HG03108 (cell line): Measurements from ENCODE around the gene RSPO3.

ENCODE experiments used
- ATAC-seq: cut with Tn5 transposase; IDR thresholded peaks from one replicate; pipeline ENCODE4 v1.9.1; 2021; ENCODE audit warnings: moderate library complexity; ENCODE audit not compliant: unreplicated experiment

The RSPO3 gene

DNA sequence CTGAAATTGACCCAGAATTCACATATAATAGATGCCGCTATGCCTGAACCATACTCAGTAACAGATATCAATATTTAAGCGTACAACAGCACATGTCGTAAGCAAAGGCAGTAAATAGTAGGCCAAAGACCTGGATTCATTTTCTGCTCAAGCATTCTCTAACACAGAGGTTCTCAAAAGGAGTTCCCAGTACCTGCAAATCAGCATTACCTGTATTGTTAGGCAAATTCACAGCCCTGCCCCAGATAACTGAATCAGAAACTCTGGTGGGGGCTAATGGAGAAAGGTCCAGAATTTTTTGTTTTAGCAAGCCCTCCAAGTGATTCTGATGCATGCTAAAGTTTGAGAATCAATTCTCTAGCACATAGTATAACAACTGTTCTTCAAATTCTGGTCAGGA is 36.0 kb downstream of the RSPO3 start:
- no peak for ATAC-seq

DNA sequence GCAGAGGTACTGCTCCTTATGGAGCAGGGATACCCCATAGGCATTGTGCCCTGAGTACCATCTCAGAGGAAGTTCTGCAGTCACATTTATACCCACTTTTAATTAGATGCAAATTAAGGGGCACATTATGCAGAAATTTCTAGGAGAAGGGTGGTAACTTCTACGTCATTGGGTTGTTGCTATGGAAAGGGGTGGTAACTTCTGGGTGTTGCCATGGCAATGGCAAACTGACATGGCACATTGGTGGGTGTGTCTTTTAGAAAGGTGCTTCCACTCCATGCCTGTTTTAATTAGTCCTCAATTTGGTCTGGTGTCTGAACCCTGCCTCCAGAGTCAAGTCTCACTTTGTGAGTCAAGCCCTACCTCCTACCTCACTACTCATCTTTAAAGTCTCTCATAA is 42.0 kb downstream of the RSPO3 start:
- ATAC-seq = no peak

DNA sequence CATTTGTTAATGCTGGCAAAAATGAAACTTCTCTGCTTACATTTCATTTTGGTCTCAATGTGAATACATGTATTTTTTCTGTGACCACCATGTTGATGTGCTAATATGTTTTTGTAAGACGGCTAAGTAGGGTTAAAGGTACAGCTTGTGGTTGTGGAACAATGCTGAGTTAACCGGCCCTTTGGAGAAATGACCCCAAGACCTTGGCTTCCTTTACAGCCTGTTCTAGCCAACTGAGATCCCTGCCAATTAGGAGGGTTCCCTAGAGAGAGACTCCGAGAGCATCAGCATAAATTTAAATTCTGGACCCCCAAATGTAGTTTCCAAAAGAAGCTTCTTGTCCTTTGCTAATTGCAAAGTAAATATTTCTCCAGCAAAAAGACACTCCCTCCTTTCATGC is 44.4 kb downstream of the RSPO3 start:
- ATAC-seq = no peak

DNA sequence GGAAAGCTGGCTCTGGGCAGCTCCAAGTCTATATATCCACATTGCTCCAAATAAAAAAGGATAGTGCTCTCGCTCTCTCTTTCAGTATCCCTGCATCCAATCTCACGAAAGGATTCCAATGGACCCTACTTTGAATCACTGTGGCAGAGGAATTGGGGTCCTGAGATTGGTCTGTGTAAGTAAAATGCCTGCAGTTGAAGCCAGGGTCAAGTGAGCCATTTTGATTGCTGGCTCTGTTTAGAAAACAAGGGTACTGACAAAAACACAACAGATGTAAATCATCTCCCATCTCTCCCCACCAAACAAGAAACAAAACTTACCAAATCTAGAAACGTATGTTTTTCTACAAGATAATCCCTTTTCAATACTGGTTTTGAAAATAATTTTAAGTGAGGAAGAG is 45.6 kb downstream of the RSPO3 start:
- ATAC-seq = no peak

DNA sequence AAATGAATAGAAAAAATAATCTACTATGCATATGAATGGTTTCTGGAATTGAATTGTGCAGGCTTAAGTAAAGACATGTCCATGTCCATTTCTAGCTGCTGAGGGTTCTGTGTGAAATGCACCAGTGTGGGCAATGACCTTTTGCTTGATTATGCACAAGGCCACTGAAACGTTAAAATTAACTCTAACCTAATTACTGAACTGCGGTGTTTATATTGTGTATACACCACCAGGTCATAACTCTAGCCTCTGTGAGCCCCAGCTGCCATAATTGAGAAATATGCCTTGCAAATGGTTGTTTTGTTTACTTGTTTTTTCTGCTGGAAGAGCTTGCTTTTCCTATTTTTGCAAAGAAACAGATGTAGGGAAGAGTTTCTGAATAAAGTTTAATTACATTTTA is 46.1 kb downstream of the RSPO3 start:
- no peak for ATAC-seq

DNA sequence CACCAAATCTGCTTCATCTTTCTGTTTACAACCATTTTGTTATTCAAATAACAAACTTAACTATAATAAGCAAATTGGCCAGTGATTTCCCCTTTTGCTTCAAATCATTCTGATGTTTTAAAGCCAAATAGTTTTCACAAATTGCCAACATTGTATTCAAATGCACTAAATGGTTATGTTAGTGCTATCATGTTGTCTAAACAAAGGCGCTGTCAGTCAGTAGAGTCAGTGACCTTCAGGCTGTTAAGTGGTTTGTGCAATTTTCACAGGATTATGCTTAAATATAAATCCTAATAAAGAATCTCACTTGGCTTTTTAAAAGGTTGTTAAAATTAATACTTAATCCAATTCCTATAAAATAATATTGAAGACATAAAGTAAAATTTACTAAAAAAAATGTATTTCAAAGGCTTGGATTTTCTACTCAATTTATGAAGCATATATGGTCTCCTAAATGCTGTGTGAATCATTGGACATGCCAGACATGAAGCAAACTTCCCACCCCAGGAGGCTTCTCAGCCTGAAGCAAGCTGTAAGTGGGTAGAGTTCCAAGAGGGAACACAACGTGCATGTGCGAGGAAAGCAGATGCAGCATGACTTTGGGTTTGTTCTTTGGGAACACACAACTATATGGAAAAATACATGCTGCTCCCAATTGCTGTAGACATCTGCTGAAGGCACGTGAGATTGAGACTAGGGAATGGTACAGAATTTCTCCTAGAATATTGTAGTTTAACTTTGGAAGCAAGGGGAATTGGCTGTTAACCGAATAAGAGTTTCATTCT is 54.9 kb downstream of the RSPO3 start:
- no peak for ATAC-seq

DNA sequence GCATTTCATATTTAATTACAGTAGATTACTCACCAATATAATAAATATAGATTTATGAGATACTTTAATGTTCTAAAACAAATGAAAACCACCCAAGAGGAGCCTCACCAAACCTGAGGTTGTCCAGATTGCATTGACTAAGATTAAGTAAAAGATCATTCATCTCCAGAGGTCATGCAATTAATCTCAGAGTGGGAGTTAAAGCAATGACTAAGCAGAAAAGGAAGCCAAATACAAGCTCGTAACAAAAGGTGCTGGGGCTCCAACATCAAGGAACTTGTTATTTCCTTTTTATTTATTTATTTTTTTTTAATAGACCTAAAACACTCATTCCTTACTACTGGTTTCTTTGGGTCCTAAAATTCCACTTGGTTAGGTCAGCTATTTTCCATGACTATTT is 57.7 kb downstream of the RSPO3 start:
- no peak for ATAC-seq

DNA sequence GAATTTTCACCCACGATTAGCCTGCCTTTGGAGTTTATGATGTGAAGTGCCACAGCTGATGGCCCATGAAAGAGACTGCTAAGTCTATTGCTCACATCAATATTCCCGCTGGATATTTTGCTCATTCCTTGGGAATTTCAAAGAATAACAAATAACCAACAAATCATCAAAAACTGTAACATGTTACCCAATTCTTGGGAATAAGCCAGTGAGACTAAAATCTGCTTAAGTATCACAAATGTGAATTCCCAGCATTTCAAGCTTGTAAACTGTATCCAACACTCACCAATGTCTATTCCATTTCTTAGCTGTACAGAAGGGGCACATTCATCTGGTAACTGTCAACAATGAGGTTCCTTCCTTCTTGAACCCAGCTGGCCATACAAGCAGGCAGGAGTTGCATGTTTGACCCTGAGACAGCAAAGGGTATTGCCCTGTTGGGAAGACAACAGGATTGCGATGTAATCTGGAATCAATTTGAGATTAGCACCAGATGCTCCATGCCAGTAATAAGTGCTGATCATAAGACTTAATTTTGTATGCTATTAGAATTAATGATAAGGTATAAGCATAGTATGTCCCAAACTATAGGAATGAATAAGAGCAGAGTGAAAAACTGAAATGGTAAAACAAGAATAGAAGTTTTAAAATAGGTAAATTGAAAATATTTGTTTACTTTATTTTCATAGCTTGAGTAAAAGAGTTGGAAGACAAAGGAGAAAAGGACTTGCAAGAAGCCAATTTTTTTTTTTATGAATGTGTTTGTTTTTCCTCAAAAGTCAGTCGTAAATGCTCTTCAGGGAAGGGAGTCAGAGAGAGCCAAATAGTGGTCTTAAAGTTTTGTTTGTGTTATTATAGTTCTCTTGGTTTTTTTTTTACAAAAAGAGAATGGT is 58.8 kb downstream of the RSPO3 start:
- ATAC-seq = no peak

DNA sequence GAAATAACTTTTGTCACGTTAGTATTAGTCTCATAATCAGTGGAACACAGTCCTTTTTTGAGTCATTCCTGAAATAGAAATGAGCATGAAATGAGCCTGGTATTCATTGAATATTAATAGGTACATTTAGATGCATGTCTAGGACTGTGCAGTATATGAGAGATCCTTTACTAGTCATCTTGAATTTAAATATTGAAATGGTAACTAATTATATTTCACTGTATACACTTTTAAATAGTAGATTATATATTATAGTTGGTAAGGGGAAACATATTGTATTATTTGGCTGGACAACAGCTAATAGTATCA is 59.4 kb downstream of the RSPO3 start:
- no peak for ATAC-seq

DNA sequence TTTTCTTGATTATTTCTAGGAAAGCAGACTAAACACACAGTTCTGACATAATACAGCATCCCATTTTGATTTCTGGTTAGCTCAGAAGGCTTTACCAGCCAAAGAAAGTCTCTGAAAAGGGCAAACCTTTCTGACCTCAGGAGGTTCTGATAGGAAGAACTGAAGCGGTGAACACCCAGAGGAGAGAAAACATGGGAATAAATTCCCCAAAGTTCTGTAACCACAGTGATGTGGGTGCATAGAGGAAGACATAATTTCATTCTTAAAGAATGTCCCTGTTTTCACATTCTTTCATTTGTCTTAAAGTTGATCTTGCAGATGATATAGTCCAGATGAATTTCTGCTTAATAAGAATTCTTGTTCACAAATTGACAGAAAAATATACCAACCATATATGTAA is 60.3 kb downstream of the RSPO3 start:
- no peak for ATAC-seq

DNA sequence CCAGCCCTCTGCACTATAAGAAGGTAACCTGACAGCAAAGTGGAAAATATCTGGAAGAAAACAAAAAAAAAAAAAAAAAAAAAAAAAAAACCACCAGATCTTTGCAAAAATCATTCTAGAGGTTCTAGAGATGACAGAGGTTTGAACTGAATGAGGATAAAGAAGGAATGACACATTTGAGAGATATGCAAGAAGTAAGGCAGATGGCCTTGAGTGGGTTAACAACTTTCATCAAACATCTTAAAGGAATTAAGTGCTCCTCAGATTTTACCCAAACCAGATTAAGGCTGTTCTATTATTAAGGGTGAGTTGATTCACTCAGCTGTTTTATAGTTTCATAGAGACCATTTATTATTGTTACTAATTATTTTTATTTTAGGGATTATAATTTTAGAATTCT is 62.0 kb downstream of the RSPO3 start:
- ATAC-seq = no peak

DNA sequence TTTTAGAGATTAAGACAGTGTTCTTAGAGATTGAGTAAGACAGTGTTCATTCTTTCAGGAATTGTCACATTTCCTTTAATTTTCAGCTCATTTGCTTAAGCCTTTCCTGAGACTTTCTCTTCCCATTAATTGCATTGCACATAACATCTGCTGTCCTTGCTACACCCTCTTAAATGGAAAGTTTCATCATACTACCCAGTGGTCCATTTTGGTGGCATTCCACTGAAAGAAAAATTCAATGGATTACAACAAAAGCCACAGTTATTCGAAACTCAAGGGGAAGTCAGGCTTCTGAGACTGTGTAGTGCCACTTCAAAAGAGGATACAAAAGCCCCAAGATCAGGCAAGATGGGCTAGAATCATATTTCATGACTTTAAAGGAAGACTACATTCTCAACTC is 64.0 kb downstream of the RSPO3 start:
- ATAC-seq = no peak

DNA sequence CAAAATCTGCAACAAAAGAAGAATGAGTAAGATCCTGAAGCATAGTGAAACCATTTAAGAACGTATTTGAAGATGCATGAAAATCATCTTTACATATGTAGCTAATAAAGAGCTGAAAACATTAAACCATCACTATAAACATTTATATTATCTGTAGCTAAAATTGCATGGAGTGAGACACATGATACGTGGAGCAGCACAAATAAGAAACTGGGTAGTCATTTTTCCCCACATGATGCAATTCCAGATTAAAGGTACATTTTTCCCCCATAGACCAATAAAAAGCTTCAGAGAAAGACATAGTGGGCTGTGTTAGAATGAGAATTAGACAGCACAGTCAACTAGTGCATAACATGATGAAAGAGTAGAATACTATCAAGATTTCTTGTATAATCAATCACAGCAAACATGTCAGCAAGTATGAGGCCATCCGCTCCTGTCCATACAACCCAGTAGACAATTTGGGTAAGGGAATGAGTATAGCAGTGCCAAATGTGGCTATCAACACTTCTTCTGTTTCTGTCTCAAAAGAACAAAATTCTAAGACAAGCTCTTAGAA is 67.0 kb downstream of the RSPO3 start:
- no peak for ATAC-seq

DNA sequence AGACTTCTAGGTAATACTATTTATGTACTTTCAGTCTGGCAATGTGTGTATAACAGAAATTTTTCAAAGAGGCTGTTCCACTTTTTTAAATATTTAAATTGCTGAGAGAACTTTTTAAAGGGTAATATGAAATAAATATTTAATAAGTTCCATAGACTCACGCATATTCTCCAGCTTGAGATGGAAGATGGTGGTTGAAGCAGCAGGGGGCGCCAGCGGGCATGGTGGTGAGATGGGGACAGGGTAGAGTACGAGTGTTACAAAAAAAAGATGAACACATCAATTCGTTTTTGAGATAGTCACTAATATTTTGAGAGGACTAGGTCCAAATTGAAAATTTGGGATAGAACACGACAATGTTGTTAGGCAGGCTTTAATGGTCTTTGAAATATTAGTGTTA is 68.4 kb downstream of the RSPO3 start:
- ATAC-seq = no peak

DNA sequence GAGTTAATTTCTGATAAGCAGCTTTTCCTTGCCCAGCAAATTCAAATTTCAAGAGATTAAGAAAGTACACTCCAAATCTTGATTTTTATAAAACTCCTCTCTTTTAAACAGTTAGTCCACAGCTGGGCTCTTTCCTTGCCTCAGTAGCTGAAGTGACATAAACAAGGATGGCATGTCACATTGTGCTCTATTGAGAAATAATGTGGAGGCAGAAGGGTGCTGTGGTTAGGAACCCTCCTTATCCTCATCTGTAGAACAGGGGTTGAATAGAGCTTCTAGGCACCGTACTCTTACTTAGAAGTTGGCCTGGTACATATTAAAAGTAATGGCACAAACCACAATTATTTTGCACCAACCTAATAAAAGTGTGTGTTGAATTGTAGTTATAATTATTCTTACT is 70.3 kb downstream of the RSPO3 start:
- no peak for ATAC-seq

DNA sequence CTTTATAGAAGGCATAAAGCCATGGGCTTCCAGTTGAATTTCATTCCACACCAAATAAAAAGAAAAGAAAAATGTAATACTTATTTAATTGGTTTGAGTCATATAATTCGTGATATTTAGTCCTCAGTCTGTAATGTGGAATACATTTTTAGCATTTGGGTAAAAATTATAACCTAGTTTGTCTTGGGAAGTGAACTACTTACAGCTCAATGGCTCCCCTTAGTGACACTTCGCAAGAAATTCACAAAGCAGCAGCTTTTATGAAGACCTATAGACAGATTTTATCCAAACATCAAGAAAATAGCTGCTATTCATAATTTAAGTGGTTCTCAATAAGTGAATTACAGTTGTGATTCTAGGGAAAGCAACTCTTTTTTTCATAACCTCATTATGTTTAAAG is 72.1 kb downstream of the RSPO3 start:
- ATAC-seq = no peak

DNA sequence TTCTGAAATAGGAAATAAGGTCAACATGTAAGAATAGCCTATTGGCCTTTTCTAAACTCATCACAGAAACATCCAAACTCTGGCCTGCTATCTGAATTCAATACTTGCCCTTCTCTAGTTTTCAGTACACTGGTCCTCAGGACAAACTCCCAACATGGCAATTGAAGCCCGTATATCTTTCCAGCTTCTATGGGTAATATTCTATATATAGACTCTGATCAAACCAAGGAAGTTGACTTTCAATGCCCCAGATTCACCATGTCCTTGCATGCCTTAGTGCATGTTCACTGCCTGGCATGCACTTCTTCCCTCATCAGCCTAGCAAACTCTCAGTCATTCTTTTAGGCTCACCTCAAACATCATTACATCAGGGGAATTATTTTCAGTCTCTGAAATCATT is 73.2 kb downstream of the RSPO3 start:
- ATAC-seq = no peak

DNA sequence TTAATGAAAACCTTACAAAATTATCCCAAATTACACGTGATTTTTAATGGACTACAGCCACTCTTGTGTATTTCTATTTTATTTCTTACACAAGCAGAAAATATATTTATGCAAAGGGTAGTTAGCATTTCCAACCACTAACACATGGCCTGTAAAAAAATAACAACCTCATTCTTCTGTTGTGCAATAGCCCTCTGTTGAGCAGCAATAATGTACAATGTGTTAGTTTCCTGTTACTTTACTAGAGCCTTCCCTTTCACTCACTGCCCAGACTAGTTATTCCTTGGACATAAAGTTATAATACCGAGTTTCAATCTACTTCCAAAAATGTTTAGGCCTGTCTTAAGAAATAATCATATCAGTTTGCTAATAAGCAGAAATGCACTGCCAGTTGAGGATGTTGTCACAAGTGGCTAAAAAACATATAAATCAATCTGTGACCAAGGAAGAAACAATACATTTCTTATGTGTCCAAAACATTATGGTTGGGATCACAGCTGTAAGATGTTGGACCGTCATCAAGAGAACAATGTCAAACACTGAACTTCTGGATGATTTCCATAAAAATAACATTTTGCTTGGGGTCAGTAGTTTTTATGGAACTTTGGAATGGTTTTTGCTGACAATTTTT is 74.6 kb downstream of the RSPO3 start:
- no peak for ATAC-seq

DNA sequence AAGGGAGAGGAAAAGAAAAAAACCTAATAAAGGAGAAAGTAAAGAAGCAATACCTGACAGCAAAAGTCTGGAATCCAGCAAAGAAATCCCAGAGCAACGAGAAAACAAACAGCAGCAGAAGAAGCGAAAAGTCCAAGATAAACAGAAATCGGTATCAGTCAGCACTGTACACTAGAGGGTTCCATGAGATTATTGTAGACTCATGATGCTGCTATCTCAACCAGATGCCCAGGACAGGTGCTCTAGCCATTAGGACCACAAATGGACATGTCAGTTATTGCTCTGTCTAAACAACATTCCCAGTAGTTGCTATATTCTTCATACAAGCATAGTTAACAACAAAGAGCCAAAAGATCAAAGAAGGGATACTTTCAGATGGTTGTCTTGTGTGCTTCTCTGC is 77.4 kb downstream of the RSPO3 start:
- no peak for ATAC-seq

DNA sequence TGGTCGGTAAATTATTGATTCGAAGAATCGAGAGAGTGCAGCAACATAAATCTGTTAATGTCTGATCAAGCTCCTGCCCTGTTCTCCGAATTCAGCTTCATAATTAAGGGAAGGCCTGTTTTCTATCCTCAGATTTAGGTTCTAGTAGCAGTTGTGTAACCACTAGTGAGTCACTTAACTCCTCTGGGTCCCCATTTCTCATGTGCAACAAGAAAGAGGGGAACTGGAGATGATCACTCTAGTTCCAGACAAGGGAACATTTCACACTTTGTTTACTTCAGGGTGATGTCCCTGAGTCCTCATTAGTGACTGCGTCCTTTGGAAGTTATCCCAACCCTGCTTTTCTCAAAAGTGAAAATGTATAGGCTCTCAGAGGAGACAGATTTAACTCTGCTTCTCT is 80.1 kb downstream of the RSPO3 start:
- no peak for ATAC-seq

DNA sequence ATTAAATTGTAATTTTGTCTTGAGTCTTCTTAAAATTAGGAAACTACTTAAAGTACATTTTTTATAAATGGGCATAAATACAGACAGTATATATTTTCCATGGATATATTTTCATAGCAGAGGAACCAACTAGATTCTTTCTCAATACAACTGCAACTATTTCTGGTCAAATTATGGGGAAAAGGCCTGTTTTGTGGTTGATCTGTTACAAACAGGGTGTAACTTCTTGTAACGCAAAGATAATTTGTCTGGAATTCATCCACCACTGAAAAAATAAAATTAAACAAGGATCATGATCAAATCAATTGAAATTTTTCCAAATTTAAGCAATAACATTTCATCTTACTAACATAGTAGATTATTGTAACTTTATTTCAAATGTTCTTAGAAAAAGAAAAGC is 81.0 kb downstream of the RSPO3 start:
- no peak for ATAC-seq

DNA sequence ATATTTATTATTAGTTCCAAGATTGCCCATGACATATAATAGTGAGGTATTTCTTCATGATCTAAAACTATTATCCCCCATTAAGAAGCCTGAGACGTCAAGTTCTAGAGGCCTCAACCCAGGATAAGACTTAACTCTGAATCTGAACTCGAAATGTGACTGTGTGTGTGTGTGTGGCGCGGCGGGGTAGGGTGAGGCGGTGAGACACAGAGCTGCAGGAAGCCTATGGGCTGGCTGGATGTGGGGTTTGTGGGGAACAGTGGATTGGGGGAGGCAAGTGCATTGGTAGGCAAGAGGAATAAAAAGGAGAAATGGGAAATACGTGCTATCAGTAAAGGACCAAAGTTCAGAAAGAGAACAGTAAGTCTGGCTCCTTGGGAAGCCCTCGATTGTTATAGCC is 81.6 kb downstream of the RSPO3 start:
- no peak for ATAC-seq
